GM21367 (cell line): ENCODE data around the gene P3H3.
A peak's percentile ranks its signal among the peaks of the same experiment; 100 is the strongest.

Source experiments
- ATAC-seq: cut with Tn5 transposase; IDR thresholded peaks from one replicate; pipeline ENCODE4 v1.9.1; 2021; ENCODE audit not compliant: unreplicated experiment

Gene P3H3

GRCh38 chr12:6826125-6826733 is 2.0 kb upstream of the P3H3 start:
- ATAC-seq = no peak

DNA sequence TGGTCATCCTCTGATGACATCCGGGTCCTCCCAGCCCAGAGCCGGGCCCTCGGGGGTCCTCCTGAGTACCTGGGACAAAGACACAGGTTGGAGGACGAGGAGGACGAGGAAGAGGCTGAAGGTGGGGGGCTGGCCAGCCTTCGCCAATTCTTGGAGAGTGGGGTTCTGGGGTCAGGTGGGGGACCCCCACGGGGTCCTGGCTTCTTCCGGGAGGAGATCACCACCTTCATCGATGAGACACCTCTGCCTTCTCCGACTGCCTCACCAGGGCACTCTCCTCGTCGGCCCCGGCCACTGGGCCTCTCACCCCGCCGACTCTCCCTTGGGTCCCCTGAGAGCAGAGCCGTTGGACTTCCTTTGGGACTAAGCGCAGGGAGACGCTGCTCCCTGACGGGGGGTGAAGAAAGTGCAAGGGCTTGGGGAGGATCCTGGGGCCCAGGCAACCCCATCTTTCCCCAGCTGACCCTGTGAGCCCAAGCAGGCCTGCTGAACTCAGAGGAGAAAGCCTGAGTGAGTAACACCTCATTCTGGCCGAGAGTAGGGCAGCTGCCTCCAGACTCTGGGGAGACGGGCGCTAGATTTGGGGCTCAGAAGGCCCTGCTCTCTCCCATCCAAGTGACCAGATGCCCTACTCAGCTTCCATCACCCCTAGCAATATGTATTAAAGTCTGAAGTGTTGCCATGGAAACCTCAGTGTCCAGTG is 1.3 kb upstream of the P3H3 start:
- no peak for ATAC-seq

- no peak for ATAC-seq
Observed at GRCh38 chr12:6827437-6827911, 733 bp upstream of the P3H3 start.

DNA sequence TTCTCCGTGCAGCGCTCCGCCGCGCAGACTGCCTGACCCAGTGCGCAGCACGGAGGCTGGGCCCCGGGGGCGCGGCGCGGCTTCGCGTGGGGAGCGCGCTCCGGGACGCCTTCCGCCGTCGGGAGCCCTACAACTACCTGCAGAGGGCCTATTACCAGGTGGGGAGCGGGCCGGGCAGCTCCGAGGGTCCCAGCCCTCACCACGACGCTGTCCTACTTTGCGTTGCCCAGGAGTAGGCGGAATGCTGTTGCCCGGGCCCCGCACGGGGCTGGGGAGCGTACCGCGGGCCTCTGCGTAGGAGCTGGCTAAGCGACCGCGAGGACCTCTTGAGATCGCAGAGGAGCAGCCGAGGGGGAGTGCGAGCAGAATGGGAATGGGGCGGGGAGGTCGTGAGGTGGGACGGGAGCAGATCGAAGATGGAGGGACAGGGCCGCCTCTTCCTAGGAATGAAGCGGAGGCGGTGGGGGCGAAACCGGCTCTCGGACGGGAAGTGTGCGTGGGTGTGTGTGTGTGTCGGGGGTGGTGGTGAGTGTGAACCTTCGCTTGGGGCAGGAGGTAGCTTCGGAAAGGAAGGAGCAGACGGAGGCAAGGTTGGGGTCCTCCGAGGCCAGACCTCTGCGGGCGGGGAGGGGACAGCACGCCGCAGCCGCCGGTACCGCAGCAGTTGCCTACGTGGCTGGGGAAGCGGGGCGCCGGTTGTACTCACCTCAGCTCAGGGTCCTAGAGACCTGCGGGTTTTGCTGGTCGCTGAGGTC is 751 bp downstream of the P3H3 start:
- no peak for ATAC-seq

GRCh38 chr12:6829536-6830220 is 1.5 kb downstream of the P3H3 start:
- no peak for ATAC-seq

DNA sequence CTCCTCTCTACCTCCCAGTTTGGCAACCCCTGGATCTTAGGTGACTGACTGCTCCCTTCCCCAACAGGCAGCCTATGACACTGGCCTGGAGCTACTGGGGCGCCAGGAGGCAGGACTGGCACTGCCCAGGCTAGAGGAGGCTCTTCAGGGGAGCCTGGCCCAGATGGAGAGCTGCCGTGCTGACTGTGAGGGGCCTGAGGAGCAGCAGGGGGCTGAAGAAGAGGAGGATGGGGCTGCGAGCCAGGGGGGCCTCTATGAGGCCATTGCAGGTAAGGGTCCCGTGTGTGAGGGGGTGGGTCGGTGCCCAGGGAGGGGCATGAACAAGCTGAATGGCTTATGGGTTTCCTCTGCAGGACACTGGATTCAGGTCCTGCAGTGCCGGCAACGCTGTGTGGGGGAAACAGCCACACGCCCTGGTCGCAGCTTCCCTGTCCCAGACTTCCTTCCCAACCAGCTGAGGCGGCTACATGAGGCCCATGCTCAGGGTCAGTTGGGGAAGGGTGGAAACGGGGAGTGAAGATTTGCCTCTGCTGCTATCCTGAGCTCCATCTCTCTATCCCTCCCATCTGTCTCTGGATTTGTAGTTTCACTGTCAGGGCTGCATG is 2.2 kb downstream of the P3H3 start:
- no peak for ATAC-seq

GRCh38 chr12:6830999-6831398 is 2.8 kb downstream of the P3H3 start:
- no peak for ATAC-seq

DNA sequence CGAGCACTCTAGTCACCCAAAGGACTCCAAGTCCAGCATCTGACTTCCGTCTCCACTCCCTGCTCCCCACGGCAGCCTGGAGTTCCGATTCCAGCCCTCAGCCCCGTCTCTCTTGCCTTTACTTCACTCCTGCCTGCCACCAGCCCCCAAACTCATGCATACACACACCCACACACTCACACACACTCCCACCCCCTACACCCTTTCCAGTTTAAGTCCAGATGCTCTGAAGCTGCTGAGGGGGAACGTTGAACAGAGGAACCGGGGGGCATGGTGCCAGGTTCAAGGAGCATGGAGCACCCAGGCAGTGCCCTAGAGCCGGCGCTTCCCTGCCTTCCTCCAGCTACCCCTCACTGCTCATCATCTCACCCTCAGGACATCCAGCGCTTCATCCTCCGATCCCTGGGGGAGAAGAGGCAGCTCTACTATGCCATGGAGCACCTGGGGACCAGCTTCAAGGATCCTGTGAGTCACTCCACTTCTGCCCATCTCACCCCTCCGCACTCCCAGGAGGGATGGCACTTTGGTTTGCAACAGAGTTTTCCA is 3.3 kb downstream of the P3H3 start:
- ATAC-seq = no peak

GRCh38 chr12:6832125-6832524 is 3.9 kb downstream of the P3H3 start:
- no peak for ATAC-seq

DNA sequence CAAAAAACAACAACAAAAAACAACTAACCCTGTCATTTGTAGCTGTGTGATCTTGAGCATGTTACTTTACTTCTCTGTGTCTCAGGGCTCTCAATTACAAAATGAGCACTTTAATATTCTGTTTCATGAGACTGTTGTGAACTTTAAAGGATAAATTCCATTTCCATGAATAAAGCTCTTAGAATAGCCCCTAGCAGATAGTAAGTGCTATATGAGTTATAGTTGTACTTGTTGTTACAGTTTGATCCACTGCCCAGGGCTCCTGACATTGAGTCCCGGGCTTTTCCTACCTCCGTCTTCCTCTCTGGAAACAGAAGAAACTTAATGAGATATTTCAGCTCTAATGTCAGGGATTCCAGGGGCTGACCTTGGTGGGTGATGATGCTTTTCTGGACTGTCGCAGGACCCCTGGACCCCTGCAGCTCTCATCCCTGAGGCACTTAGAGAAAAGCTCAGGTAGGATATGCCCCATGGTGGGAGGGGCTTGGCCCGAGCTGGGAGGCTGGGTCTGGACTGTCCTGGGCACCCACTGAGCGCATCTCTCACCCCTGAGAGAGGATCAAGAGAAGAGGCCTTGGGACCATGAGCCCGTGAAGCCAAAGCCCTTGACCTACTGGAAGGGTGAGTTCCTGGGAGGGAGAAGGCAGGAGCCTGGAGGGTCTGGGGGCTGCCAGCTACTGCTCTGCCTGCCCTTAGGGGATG is 5.1 kb downstream of the P3H3 start:
- ATAC-seq = no peak

DNA sequence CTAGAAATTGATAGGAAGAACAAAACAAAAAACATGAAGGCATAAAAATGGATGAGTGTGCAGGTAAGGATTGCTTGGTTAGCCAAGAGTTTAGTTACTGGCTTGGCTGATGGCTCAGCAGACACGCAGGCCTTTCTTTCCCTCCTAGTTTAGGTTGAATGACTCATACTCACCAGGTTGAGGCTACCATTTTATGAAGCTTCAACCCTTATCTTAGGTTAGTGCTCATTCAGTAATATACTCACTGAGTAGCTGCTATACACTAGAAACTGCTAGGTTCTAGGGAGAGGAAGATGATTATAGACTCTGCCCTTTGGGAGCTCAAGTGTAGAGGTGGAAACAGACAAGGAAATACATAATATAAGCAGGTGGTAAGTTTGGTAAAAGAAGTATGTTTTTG is 6.0 kb downstream of the P3H3 start:
- ATAC-seq = no peak

DNA sequence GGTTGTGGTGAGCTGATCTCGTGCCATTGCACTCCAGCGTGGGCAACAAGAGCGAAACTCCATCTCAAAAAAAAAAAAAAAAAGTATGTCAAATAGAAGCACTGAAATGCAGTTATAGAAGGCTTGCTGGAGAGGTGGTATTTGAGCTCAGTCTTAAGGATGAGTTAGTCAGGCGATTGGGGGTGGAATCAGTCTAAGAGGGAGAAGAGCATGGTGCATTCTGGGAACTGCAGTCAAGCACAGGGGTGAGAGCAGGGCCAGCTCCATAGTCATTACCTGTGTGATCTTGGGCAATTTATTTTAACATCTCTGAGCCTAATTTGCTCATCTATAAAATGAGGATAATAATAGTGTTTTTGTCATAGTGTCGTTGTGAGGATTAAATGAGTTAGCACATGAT is 6.7 kb downstream of the P3H3 start:
- ATAC-seq = no peak

DNA sequence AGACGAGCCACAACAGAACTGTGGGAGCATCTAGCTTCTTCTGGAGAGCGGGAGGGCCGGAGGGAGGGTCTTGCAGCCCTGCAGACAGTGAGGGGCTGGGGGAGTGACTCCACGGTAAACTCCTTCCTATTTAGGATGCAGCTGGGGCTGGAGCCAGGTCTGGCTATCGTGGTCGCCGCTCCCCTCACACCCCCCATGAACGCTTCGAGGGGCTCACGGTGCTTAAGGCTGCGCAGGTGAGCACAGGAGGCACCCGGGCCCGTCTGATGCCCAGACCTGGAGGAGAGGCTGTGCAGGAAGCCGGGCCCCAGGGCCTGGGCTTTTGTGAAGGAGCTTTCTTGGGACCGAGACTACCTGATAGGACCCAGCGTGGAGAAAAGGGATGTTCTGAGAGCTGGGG is 8.6 kb downstream of the P3H3 start:
- ATAC-seq = no peak

GRCh38 chr12:6837370-6838060 is 9.3 kb downstream of the P3H3 start:
- ATAC-seq = no peak

DNA sequence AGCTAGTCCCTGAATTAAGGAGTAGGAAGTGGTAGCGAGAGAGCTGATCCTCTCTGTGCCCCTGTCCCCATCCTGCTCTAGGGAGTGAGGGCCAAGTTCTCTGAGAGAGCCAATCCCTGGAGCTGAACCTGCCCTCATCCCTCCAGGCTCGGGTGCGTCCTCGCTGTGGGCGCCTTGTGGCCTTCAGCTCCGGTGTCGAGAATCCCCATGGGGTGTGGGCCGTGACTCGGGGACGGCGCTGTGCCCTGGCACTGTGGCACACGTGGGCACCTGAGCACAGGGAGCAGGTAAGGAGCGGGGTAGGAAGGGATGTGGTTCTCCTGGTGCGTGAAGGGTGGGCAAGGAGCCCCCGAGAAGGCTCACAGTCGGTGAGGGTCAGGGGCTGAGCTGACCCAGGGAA is 10.6 kb downstream of the P3H3 start:
- no peak for ATAC-seq

DNA sequence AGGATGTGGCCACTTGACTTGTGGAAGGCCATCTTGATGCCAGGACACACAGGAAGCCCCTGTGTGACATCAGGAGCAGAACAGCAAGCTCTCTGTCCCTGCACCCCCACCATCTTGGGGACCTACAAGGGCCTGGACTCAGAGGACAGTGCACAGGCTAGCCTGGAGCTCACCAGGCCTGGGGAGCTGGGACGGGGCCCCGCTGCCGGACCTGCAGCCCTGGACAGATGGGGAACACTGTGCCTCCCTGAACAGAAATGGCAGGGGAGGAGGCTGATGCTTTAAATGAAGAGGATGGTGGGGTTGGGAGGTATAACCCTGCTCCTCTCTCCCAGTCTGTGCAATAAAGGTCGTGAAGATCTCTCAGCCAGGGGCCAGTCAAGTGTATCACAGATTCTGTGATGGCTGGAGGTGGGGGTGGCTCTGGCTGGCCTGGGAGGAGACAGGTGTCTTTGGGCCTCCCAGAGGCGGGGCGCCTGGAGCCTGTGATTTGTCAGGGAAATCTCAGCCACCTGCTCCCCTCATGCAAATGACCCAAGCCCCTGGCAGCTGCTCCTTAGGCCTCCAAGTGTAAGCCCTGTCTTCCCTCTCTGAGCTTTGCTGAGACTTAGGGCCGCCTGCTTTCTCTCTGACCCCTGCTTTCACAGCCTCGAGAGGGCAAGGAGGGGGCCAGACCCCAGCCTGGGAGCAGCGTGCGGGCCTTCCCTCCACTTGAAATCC is 11.4 kb downstream of the P3H3 start:
- ATAC-seq = peak; percentile 52

DNA sequence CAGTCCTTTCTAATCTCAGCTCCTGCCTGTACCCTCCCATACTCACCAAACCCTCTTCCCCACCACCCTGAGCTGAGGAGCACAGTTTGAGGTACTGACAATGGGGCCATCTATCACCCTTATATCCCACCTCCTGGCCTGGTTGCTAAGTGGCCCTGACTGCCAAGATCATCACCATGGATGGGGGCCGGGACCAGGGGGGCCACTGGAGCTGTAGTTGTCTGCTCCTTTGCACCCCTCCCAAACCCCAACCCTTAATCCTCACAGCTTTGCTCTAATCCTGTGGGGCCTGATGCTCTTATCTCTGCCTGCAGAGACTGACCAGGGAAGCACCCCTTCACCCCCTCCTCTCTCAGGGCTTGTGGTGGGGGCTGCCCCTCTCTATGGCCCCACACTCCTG is 12.1 kb downstream of the P3H3 start:
- ATAC-seq = no peak

DNA sequence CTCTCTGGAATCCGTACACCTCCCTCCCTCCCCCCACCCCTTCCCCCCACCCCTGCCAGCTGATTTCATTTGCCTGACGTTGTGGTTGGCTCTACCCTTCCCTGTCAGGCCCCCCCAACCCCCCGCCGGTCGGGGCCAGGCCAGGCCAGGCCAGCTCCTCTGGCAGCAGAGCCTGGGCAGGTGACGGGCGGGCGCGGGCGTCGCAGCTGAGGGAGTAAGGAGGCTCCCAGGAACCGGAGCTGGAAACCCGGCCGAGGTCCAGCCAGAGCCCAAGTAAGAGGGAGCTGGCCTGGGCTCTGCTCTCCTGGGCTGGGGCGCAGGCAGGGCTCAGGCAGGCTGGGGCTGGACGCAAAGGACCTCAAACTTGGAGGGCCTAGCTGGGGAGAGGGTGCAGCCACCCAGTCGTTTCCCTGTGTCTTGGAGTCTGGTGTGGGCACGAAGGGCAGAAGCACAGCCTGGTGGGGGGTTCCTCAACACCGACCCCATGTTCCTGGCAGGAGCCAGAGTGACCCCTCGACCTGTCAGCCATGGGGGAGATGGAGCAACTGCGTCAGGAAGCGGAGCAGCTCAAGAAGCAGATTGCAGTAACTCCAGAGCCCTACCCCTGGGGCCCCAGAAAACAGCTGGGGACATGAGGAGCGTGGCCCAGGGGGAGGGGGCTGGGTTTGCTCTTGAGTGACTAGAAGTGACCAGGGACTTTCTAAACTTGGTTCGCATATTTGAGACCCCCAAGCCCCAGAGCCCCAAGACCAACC is 12.7 kb downstream of the P3H3 start, which contains the start of gene GNB3:
GNB3 (plus strand) TSS at position 165 of the 755 bp plus-strand sequence; CDS start at position 528, 363 bp downstream.
- ATAC-seq = no peak
